DND-41 (cell line): ENCODE data around the gene PLEKHA7.

Experiments
- CTCF ChIP-seq: IDR thresholded peaks from 2 replicates; pipeline ENCODE4 v1.5.1; 2012; ENCODE audit warnings: borderline replicate concordance, low read length, moderate library complexity, mild to moderate bottlenecking; ENCODE audit not compliant: poor library complexity, severe bottlenecking; ENCODE audit errors: extremely low read depth
- EZH2 ChIP-seq: IDR thresholded peaks from 3 replicates; pipeline ENCODE4 v1.6.1; 2012; ENCODE audit warnings: borderline replicate concordance, low read depth, mild to moderate bottlenecking, moderate library complexity, low read length, inconsistent platforms; ENCODE audit not compliant: severe bottlenecking

GRCh38 chr11:16790486-16791190 is 223.6 kb downstream of the PLEKHA7 start:
- TF ChIP-seq CTCF (no peak), EZH2 (no peak)
